ENCODE measurements around the gene IGSF9. TPM values are rescaled to one million over a fixed set of nuclear protein-coding genes. Genes with fewer than 3 reads are reported as not detected.

Gene IGSF9
- total RNA-seq, 1 donor, result under 0.01 TPM

GRCh38 chr1:159892944-159893343 is 52.5 kb downstream of the IGSF9 start:
- H3K4me3 ChIP-seq (ENCODE audit: insufficient read depth, low read length), result no peak overlapping the region
- H3K27me3 ChIP-seq (ENCODE audit: insufficient read depth, low read length), result no peaks in the 10 kb centered on the region
- TF ChIP-seq CTCF (IDR thresholded peaks at IDR 0.05; ENCODE audit: extremely low read depth, low read depth, low read length), result no peak
- no peak for DNase-seq (ENCODE audit: insufficient read length, low spot score, missing footprints)
- no peak overlapping the region for H2AFZ ChIP-seq (ENCODE audit: low read length)
- no peaks in the 10 kb centered on the region for H3K79me2 ChIP-seq (ENCODE audit: insufficient read depth, low read length)
- no peaks in the 10 kb centered on the region for H3K36me3 ChIP-seq (ENCODE audit: insufficient read depth, low read length)
- H4K20me1 ChIP-seq (ENCODE audit: insufficient read depth, low read length), result no peaks in the 10 kb centered on the region
- H3K27ac ChIP-seq (ENCODE audit: low read depth, low read length), result no peak overlapping the region
- no peak overlapping the region for H3K4me2 ChIP-seq (ENCODE audit: insufficient read depth, low read length)
- H3K4me1 ChIP-seq (ENCODE audit: insufficient read depth, low read length), result peaks cover 26% of the 10 kb centered on the region
- no peaks in the 10 kb centered on the region for H3K9me3 ChIP-seq (ENCODE audit: low read depth, low read length)

- Histone ChIP-seq H3K79me2 (ENCODE audit: insufficient read depth, low read length) (no peaks in the 10 kb centered on the region), H3K4me2 (ENCODE audit: insufficient read depth, low read length) (no peak overlapping the region), H3K9me3 (ENCODE audit: low read depth, low read length) (no peaks in the 10 kb centered on the region), H3K27me3 (ENCODE audit: insufficient read depth, low read length) (no peaks in the 10 kb centered on the region), H3K27ac (ENCODE audit: low read depth, low read length) (no peak overlapping the region), H3K36me3 (ENCODE audit: insufficient read depth, low read length) (no peaks in the 10 kb centered on the region), H3K4me1 (ENCODE audit: insufficient read depth, low read length) (peaks cover 24% of the 10 kb centered on the region), H3K4me3 (ENCODE audit: insufficient read depth, low read length) (no peak overlapping the region), H2AFZ (ENCODE audit: low read length) (no peak overlapping the region), H4K20me1 (ENCODE audit: insufficient read depth, low read length) (no peaks in the 10 kb centered on the region)
- peak; percentile 100 for TF ChIP-seq CTCF (IDR thresholded peaks at IDR 0.05; ENCODE audit: extremely low read depth, low read depth, low read length)
- peak; percentile 90 for DNase-seq (ENCODE audit: insufficient read length, low spot score, missing footprints)
Measured at GRCh38 chr1:159891275-159892157, 53.9 kb downstream of the IGSF9 start.

- Histone ChIP-seq H3K4me3 (ENCODE audit: insufficient read depth, low read length) (no peak overlapping the region), H3K27ac (ENCODE audit: low read depth, low read length) (peak overlapping the region; percentile 67), H3K9me3 (ENCODE audit: low read depth, low read length) (no peaks in the 10 kb centered on the region), H3K4me2 (ENCODE audit: insufficient read depth, low read length) (peak overlapping the region; percentile 47), H3K4me1 (ENCODE audit: insufficient read depth, low read length) (peaks cover 17% of the 10 kb centered on the region), H2AFZ (ENCODE audit: low read length) (peak overlapping the region; percentile 84), H3K36me3 (ENCODE audit: insufficient read depth, low read length) (no peaks in the 10 kb centered on the region), H3K79me2 (ENCODE audit: insufficient read depth, low read length) (no peaks in the 10 kb centered on the region), H3K27me3 (ENCODE audit: insufficient read depth, low read length) (no peaks in the 10 kb centered on the region), H4K20me1 (ENCODE audit: insufficient read depth, low read length) (no peaks in the 10 kb centered on the region)
- no peak for DNase-seq (ENCODE audit: insufficient read length, low spot score, missing footprints)
- TF ChIP-seq CTCF (IDR thresholded peaks at IDR 0.05; ENCODE audit: extremely low read depth, low read depth, low read length), result no peak
Measured at GRCh38 chr1:159890390-159890789, 55.0 kb downstream of the IGSF9 start.

GRCh38 chr1:159889821-159890252 is 55.6 kb downstream of the IGSF9 start:
- Histone ChIP-seq H3K27me3 (ENCODE audit: insufficient read depth, low read length) (no peaks in the 10 kb centered on the region), H3K79me2 (ENCODE audit: insufficient read depth, low read length) (no peaks in the 10 kb centered on the region), H3K27ac (ENCODE audit: low read depth, low read length) (peak overlapping the region; percentile 67), H3K4me1 (ENCODE audit: insufficient read depth, low read length) (peaks cover 17% of the 10 kb centered on the region), H3K4me2 (ENCODE audit: insufficient read depth, low read length) (peak overlapping the region; percentile 47), H2AFZ (ENCODE audit: low read length) (peak overlapping the region; percentile 84), H3K36me3 (ENCODE audit: insufficient read depth, low read length) (no peaks in the 10 kb centered on the region), H3K4me3 (ENCODE audit: insufficient read depth, low read length) (no peak overlapping the region), H3K9me3 (ENCODE audit: low read depth, low read length) (no peaks in the 10 kb centered on the region), H4K20me1 (ENCODE audit: insufficient read depth, low read length) (no peaks in the 10 kb centered on the region)
- TF ChIP-seq CTCF (IDR thresholded peaks at IDR 0.05; ENCODE audit: extremely low read depth, low read depth, low read length), result no peak
- peak; percentile 82 for DNase-seq (ENCODE audit: insufficient read length, low spot score, missing footprints)
